GM19023 (cell line): ENCODE measurements around the gene MERTK.
"Not testable (repeated sequence)": the region's sequence is repeated elsewhere in the genome, so short reads cannot be mapped to it uniquely, and the experiment has no call there.

ENCODE experiments used
- ATAC-seq: cut with Tn5 transposase; IDR thresholded peaks from one replicate; pipeline ENCODE4 v1.9.1; 2021; ENCODE audit warnings: mild to moderate bottlenecking, moderate library complexity; ENCODE audit not compliant: unreplicated experiment

MERTK gene

GRCh38 chr2:111944531-111945210 lies 46.3 kb downstream of the MERTK start:
- ATAC-seq, result no peak

DNA sequence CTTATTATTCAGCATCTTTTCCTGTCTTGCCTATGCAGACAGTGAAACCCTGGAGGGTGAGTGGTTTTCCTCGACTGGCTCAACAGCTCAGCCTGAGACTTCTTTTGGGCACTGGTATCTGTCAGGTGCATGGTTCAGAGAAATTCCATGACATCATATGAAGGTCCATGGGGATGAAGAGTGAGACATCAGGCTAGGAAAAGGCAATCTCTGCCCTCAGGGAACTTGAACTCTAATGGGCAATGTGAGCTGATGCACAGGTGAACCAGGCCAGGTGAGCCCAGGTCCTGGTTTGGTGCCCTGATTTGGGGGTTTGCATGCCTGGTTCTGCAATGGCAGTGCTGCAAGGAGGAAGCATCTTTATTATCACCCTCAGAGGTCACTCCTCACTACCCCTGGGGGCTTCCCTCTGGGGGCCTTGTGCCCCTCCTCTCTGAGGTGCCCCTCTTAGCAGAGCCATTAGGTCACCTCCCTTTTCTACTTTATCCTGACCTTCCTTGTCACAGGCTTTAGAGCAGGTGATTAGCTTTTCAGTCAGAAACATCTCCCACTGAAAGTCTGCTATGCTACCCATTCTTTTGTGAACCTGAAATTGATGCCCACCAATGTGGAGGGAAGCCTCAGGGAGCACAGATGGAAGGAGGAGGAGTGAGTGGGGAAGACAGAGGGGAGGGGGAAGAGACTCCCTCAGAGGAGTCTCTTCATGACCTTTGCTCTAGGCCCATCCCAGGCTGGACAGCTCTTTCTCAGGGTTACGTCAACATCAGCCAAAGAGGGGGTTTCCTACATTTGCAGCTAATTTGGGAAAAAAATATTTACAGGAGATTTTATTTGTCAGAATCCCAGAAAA lies 47.3 kb downstream of the MERTK start:
- no peak for ATAC-seq

DNA sequence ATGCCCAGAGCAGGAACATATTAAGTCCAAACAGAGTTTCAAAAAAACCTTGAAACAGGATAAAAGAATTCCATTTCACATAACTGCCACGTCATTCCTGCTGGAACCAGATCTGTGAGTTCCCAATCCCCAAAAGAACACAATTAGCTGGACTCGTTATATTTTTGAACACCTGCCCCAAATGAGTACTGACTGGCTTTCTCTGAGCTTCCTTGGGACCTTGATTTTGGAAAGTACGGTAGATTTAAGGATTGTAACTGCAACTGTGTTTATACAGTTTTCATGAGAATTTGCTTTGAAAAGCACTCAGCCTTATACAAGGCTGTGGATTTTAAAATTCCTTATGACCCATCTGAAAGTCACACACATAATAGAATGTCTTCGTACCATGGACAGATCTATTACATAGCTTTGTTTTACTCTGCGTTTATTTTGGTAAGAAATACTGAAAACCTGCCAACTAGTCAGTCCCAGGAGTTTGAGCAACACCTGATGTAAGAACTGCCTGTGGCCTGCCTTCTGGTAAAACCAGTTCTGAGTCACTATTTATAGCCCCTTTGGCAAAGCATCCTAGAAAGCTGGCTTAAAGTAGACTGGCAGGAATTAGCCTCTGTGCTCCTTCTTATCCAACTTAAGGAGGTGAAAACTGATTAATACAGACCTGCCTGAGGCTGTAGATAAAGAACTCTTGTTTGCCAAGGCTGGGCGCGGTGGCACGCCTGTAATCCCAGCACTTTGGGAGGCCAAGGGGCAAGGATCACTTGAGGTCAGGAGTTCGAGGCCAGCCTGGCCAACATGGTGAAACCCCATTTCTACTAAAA lies 48.1 kb downstream of the MERTK start:
- ATAC-seq, result no peak

DNA sequence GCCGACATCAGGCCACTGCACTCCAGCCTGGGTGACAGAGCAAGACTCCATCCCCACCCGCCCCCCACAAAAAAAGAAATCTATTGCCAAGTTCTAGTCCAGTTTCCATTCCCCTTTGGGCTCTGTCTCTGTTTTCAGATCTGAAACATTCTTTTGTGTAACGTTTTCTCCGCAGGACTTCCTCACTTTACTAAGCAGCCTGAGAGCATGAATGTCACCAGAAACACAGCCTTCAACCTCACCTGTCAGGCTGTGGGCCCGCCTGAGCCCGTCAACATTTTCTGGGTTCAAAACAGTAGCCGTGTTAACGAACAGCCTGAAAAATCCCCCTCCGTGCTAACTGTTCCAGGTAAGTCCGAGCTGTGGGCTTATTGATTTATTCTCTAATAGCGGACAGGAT lies 48.8 kb downstream of the MERTK start:
- no peak for ATAC-seq

GRCh38 chr2:111948832-111949231 lies 50.4 kb downstream of the MERTK start:
- no peak for ATAC-seq

DNA sequence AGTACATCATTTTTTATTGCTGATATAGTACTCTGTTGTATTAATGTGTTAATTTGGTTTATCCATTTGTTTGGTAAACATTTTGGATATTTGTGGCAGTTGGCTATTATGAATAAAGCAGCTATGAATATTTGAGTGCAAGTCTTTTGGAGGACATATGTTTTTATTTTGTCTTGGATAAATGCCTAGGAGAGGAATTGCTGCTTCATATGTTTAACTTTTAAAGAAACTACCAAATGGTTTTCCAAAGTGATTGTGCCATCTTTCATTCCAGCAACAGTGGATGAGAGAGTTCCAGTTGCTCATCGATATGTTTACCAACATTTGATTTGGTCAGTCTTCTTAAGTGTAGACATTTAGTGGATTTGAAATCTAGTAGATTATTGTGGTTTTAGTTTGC lies 51.8 kb downstream of the MERTK start:
- no peak for ATAC-seq

DNA sequence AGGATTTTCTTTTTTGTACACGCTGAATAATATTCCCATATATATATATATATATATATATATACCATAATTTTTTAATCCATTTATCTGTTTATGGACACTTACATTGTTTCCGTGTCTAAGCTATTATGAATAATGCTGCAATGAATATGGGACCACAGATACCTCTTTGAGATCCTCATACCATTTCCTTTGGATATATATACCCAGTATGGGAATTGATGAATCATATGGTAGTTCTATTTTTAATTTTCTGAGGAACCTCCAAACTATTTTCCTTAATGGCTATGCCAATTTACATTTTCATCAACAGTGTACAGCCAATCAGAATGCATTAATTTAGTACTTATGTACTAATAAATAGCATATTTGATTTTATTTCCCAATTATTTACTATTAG lies 53.1 kb downstream of the MERTK start:
- no peak for ATAC-seq

GRCh38 chr2:111952871-111953452 lies 54.6 kb downstream of the MERTK start:
- ATAC-seq, result no peak

DNA sequence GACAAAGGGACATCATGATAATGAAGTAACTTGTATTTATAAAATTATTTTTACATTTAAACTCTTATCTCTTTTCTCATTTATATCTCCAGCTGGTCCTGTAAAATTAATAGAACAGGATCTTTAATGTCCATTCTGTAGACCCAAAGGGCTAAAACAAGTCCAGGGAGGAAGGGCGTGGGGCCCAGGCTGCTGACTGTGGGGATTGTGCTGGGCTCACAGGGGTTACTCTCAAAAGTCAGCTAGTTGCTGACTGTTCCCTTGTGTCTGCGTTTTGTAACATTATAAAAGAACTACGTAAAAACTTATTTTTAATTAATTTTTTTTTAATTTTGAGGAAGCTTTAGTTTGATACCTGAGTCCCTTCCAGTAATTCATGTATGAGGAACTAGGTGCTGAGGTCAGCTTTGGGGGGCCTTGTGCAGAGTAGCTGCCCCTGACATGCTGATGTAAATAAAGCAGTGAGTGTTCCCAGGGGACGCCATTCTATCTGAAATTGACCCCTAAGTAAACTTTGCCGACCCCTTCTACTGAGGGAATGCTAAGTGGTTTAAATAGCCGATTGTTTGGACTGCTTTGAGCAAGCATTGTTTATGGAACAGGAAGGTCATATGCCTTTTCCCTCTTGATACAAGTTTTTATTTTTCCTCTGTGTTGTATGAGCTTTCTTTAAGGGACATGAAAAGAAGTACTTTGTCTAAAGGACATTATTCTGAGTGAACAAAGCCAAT lies 56.4 kb downstream of the MERTK start:
- ATAC-seq, result no peak

GRCh38 chr2:111957872-111958354 lies 59.5 kb downstream of the MERTK start:
- no peak for ATAC-seq

DNA sequence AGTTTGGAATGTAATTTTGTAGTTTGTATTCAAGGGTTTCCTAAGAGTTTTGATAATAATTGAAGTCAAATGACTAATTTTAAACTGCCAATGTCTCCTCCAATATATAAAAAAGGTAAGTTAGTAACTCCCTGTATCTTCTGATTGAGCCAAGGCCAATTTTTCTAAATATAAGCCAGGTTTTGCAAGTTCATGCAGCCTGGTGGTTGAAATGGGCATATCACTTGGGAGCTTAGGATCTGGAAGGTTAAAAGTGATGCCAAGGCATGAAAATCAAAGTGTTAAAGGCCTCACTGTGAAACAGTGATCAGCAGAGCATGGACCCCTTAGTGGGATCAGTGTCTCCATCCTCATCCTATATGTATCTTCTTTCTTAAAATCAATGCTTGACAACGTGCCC lies 60.5 kb downstream of the MERTK start:
- ATAC-seq, result no peak

DNA sequence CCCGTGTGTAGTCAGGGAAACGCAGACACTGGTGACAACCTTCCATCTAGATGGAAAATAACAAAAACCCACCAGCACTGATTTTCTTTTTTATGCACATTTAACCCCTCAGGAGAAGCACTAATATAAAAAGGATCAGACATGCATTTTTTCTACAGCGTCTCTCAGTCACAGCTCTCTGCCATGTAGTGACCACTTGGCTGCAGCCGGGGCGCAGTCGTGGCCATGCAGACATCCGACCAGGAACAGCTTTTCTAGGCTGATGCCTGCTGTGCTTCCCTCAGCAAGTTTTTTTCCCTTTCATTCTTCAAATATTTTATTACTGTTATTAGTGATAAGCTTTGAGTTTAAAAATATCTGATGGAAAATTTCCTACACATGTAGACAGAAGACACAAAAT lies 63.3 kb downstream of the MERTK start:
- no peak for ATAC-seq

DNA sequence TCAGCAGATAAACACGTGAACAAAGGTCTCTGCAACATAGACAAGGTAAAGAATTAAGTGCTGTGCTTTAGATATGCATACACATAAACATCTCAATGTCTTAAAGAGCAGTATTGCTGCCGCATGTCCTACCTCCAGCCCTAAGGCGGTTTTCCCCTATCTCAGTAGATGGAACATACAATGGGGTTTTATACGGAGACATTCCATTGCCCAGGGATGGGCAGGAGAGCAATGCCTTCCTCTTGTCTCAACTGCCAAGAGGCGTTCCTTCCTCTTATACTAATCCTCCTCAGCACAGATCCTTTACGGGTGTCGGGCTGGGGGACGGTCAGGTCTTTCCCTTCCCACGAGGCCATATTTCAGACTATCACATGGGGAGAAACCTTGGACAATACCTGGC lies 64.7 kb downstream of the MERTK start:
- not testable (repeated sequence) for ATAC-seq

DNA sequence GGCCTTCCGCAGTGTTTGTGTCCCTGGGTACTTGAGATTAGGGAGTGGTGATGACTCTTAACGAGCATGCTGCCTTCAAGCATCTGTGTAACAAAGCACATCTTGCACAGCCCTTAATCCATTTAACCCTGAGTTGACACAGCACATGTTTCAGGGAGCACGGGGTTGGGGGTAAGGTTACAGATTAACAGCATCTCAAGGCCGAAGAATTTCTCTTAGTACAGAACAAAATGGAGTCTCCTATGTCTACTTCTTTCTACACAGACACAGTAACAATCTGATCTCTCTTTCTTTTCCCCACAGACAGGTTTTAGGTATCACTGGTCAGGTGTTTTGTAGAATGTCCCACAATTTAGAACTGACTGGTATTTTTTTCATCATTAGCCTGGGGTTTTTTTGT lies 65.1 kb downstream of the MERTK start:
- ATAC-seq, result not testable (repeated sequence)

- ATAC-seq, result no peak
These were observed 66.7 kb downstream of the MERTK start for GRCh38 chr2:111965062-111965461.

DNA sequence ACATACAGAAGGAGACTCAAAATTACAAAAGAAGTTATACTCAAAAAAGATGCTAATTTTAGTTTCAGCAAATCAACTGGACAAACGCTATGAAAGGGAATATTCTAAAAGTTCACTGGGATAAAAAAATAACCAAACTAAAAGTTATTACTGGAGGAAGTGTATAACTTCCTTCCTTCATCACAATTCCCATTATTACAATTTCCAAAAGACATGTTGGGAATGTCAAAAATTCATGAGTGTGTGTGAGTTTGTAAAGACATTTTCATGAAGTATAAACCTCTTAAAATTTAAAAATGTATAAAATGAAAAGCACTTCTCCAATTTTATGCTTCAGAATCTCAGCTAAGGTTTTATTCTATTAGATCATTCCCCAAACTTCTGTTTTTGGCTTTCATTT lies 67.8 kb downstream of the MERTK start:
- no peak for ATAC-seq

DNA sequence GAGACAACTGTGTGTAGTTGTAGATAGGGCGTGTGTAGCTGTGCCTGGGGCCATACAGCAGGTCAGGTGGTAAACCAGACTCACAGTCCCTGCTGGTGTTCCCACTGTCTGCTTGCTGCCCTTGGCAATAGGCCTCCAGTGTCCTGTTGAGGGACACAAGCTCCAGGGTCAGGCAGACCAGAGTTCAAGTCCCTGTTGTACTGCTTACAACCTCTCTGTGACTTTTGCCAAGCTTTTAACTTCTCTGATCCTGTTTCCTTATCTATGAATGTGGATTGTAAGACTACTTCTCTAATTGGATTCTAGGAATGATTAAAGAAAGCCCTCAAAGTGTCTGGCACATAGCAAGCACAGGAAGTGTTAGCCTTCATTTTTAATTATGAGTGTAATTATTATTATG lies 68.6 kb downstream of the MERTK start:
- no peak for ATAC-seq

- ATAC-seq, result no peak
These were observed 72.0 kb downstream of the MERTK start for GRCh38 chr2:111970453-111970852.

GRCh38 chr2:111972955-111973565 lies 74.7 kb downstream of the MERTK start:
- ATAC-seq, result no peak

- ATAC-seq, result no peak
These were observed 75.3 kb downstream of the MERTK start for GRCh38 chr2:111973701-111974100.
